22Rv1 (cell line): ENCODE measurements around the gene NFKB1.

Experiments used
- H3K27ac ChIP-seq: fragments of 450-650 bp; 2 replicates; pipeline ENCODE4 v1.5.1; 2017
- CTCF ChIP-seq: fragments of 450-650 bp; IDR thresholded peaks from 2 replicates; pipeline ENCODE4 v1.5.1; 2017; ENCODE audit warnings: mild to moderate bottlenecking
- ZFX ChIP-seq: fragments of 450-650 bp; IDR thresholded peaks from 2 replicates; pipeline ENCODE4 v1.6.1; 2017; ENCODE audit warnings: antibody characterized with exemption, borderline replicate concordance

The NFKB1 gene

GRCh38 chr4:102637391-102637790 lies 136.2 kb downstream of the NFKB1 start:
- TF ChIP-seq ZFX (no peak), CTCF (no peak)
- no peak overlapping the region for H3K27ac ChIP-seq

DNA sequence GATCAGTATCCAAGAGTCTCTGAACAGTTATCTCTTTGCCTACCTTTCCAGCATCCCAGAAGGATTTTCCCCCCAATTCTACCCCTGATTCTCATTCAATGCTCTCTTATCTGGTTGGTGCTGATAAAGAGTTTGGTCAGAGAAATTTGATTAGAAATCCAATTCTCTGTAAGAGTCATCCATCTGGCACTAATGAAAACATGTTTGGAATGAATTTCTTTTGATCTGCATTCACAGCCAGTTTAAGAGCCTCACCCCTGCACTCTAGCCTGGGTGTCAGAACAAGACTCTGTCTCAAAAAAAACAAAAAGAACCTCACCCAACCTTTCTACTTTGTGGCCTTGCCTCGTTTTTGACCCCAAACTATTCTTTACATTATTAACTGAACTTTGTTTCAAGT lies 137.5 kb downstream of the NFKB1 start:
- TF ChIP-seq ZFX (no peak), CTCF (no peak)
- no peak overlapping the region for H3K27ac ChIP-seq

DNA sequence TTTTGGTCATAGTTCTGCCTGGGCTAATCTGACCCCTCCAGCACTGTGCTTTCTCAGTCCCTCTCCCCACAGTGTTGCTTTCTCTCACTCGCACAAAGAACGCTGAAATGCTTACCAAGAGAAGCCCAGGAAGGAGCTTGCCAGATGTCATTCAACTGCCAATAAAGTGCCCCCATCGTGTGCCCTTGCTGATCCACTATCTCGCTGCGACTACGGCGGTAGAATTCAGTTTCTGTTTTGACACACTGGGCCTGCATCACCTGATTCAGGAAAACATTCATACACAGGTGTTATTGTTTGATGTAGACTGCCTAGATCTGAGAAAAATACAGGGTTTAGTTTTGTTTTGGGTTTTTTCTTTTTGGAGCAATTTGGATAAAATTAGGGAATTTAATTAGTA lies 138.4 kb downstream of the NFKB1 start:
- H3K27ac ChIP-seq, result no peak overlapping the region
- TF ChIP-seq ZFX (no peak), CTCF (no peak)

- no peak for TF ChIP-seq ZFX
- no peak for TF ChIP-seq CTCF
Measured at GRCh38 chr4:102640669-102641068, 139.5 kb downstream of the NFKB1 start.

DNA sequence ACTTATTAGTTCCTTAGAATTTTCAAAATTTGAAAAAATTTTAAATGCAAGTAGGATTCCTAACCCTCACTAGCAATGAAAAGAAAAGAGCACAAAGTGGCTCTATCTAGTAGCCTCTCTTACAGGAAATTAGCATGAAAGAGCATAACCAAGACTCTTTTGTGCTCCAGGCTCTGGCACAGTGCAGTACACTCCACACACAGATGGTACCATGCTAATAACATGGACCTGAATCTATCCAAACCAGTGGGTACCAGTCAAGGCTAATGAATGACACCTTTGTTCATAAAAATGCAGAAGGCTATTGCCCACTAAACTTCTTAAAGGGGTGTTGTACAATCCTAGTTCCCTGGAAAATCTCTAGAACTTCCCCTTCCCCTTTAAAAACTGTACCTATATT lies 140.6 kb downstream of the NFKB1 start:
- no peak overlapping the region for H3K27ac ChIP-seq
- TF ChIP-seq CTCF, result no peak
- TF ChIP-seq ZFX, result no peak

More at GRCh38 chr4:102640669-102641068, 139.5 kb downstream of the NFKB1 start:
- no peak overlapping the region for H3K27ac ChIP-seq

DNA sequence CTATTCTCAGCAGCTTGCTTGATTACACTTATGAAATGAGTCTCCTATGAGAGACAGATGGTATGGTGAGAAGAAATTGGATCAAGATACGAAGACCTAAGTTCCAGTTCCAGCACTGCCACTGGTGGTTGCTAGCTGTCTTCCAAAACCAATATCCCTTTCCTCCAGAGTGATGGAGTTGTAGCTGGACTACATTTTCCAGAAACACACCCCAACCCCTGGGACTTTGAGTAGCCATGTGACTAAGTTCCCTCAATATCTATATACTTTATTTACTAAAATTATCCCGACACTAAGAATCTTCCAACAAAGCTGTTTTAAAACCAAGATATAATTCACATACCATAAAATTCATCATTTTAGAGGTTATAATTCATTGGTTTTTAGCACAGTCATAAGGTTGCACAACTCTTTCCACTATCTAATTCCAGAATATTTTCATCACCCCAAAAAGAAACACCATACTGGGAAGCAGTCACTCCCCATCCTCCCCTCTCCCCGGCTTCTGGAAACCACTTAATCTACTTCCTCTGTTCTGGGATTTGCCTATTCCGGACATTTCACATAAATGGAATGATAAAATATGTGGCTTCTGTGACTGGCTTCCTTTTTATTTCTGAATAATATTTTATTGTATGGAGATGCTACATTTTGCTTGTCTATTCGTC lies 141.6 kb downstream of the NFKB1 start:
- H3K27ac ChIP-seq, result no peak overlapping the region
- TF ChIP-seq CTCF, result no peak
- TF ChIP-seq ZFX, result no peak

- H3K27ac ChIP-seq, result no peak overlapping the region
- TF ChIP-seq CTCF (no peak), ZFX (no peak)
Measured at GRCh38 chr4:102647117-102647516, 146.0 kb downstream of the NFKB1 start.
